GM18909 (cell line): ENCODE measurements around the gene SMAD9.

Source experiments
- ATAC-seq: cut with Tn5 transposase; IDR thresholded peaks from one replicate; pipeline ENCODE4 v1.9.1; 2021; ENCODE audit warnings: mild to moderate bottlenecking; ENCODE audit not compliant: unreplicated experiment, poor library complexity

Gene SMAD9

GRCh38 chr13:36870050-36870692, 49.9 kb downstream of the SMAD9 start:
- ATAC-seq, result no peak

- ATAC-seq, result no peak
These were observed 53.8 kb downstream of the SMAD9 start for GRCh38 chr13:36866232-36866631.

DNA sequence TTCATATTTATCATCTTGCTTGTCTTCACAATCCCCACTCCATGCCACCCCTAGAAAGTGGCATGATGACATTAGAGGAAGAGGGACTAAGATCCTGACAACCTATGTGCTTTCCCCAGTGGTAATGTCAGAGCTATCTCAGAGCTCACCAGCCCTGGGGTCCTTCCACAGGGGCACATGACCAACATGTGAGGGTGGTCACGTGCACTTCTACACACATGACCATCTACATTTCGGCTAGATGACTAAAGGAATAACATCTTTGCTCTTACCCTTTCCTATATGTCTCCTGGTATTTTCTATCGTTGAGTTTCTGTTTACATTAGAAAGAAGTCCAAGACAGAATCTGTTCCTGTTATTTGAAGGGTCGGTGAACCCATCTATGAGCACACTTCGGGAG, 54.8 kb downstream of the SMAD9 start:
- no peak for ATAC-seq

- no peak for ATAC-seq
These were observed 57.3 kb downstream of the SMAD9 start for GRCh38 chr13:36862722-36863121.

DNA sequence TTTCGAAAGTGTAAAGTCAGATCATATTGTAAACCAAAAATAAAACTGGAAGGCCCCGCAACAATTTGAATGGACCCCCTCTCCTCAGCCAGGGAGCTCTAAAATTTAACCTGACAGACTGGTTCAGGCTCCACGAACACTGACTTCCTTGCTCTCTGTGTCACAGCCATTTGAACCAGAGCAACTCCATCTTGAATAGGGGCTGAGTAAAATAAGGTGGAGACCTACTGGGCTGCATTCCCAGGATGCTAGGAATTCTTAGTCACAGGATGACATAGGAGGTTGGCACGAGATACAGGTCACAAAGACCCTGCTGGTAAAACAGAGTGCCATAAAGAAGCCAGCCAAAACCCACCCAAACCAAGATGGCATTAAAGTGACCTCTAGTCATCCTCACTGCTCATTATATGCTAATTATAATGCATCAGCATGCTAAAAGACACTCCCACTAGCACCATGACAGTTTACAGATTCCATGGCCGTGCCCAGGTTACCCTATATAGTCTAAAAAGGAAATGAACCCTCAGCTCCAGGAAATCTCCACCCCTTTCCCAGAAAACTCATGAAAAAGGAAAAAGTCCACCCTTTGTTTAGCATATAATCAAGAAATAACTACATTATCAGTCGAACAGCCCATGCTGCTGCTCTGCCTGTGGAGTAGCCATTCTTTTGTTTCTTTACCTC, 57.9 kb downstream of the SMAD9 start:
- no peak for ATAC-seq

DNA sequence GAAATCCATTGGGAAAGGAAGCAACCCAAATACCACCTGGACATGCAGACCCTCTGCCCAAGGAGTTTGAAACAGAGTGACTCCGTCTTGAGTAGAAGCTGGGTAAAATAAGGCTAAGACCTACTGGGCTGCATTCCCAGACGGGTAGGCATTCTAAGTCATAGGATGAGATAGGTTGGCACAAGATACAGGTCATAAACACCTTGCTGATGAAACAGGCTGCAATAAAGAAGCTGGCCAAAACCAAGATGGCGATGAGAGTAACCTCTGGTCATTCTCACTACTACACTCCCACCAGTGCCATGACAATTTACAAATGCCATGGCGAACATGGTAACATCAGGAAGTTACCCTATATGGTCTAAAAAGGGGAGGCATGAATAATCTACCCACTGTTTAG, 60.8 kb downstream of the SMAD9 start:
- ATAC-seq, result no peak

- peak; percentile 76 for ATAC-seq
These were observed 61.7 kb downstream of the SMAD9 start for GRCh38 chr13:36858290-36858689.

DNA sequence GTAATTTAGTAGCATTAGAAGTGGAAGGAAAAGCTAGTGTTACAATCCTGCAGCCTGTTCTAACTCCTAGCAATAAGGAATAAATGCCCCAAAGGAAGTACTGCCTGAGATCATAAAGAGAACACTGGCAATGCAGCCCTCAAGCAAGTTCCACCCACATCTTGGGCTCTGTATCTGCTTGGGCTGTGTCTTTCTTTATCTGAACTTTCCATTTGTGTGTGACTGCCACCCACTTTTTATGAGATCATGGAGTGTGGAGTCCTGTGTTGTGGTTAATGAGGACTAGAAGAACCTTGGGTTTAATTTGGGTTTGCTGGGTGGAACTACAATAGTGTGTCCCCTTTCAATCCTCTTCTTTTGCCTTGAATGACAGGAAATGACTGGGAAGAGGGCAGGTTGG, 62.8 kb downstream of the SMAD9 start:
- ATAC-seq, result no peak

GRCh38 chr13:36850790-36851438, 69.1 kb downstream of the SMAD9 start:
- no peak for ATAC-seq

DNA sequence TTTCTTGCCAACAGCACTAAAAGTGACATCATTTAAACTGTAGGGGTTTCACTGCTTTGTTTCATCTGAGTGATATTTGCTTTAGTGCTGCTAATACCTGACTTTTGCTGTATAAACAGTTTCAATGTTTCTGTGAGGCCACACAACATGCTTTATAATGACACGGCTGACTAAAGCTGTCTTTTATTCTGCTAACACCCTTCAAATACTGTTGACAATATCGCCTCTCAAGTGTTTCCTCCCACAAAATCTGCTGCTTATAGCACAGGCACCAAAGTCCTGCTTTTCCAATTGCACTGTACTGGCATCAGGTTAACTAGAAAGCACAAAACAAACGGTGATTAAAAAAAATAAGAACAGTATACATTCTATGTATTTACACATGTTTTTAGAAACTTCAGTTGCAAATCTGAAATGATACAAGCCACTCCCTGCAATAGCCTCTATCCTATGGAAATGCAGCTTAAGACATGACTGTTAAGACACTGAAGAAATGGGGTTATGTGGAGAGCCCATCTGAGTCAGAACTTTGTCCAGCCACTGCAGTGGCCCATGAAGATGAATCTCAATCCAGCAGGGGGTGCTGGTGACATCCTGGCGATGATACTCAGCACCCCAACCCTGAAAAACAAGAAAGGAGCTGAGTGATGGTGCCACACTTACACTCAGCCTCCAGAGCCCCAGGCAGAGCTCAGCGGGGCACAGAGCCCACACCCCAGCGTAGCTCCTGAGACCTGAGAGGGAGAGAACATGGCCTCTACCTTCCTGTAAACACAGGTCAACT, 71.6 kb downstream of the SMAD9 start:
- peak; percentile 62 for ATAC-seq

DNA sequence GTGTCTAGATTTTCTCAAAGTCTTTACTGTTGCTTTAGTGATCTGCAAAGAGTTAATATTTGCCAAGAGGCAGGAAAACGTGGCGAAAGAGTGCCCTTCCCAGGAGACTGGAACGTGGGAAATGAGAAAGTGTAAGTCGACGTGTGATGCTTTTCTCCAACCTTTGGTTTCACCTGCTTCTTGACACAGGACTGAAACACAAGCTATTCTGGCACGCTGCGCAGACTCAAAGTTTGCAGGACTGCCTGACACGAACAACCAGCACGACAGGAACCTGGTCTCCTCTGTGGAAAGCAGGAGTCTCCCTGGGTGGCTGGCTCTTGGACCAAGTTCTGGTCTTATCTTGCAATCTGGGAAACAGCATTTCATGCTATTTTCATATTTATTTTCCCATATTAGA, 72.4 kb downstream of the SMAD9 start:
- ATAC-seq, result no peak

- ATAC-seq, result no peak
These were observed 78.6 kb downstream of the SMAD9 start for GRCh38 chr13:36841391-36841790.

- ATAC-seq, result no peak
These were observed 79.3 kb downstream of the SMAD9 start for GRCh38 chr13:36840718-36841250.

DNA sequence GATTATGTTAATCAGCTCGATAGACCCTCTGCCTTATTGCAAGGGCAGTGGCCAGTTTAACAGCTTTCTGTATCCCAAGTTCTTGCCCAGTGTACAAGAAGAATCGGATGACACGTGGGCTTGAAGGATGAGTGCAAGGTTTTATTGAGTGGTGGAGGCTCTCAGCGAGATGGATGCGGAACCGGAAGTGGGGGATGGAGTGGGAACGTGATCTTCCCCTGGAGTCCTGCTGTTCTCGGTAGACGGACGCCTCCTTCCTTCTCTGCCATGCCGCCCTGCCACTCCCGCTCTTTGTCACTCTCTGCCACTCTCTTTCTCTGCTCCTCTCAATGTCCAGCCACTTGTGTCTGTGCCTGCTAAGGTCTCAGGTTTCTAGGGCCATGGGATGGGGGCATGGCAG, 80.1 kb downstream of the SMAD9 start:
- no peak for ATAC-seq

DNA sequence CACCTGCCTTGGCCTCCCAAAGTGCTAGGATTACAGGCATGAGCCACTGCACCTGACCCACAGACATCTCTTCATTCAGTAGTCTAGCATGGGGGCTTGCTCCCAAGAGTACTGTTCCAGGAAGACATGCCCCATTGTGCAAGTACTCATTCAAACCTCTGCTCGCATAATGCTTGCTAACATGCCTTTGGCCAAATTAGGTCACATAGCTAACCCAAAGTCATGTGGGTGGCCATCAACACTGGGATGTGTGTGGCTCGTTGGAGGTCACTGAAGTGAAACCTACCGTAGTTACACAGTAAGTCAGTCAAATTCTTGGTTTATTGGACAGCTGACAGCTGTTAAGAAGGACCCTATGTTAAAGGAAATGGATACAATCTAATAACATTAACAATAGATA, 80.8 kb downstream of the SMAD9 start:
- ATAC-seq, result no peak

DNA sequence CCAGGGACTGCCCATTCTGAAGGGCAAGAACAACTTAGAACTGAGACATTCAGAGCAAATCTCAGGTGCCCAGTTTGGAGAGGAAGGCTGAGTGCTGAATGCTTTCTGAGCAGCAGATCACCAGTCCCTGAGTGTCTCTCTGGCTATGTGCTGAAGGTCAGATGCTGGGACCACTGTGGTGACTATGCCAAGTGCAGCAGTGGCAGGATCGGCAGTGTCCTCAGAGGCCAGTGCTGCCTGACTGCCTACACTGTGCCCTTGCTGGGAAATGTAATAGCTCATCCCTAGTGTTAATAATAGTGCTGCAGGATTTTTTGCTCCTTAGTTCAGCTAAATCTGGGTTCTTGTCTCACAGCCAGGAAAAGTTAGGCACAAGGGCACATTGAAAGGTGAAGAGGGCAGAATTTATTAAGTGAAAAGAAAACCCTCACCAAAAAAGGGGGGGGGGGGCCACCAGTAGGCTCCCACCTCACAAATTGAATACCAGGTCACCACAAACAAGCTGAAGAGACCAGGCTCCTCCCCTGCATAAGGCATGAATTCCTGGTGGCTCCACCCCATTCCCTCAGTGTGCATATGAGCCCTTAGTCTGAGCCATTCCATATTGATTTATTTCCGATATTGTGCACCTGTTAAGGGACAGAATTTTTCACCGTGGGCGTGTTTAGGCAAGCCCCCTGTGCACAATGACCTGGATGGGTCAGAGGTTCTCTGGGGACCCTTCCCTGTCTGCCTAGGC, 82.5 kb downstream of the SMAD9 start:
- ATAC-seq, result no peak

GRCh38 chr13:36834299-36834698, 85.7 kb downstream of the SMAD9 start:
- no peak for ATAC-seq

DNA sequence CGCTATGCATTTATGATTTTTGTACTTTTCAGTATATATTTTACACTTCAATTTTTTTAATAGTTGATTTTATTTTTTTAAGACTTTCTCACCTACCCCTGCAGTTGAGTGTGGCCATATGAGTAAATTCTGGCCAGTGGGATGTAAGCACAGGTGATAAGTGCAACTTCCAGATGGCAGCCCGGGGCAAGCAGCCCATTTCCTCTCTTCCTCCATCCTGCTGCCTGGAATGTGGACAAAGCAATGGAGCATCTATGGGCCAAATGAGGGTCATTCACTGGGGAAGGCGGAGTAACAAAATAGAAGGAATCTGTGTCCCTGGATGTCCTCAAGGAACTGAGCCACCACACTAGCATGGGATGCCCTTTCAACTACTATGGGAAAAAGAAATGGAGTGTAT, 88.7 kb downstream of the SMAD9 start:
- no peak for ATAC-seq

GRCh38 chr13:36829753-36830152, 90.3 kb downstream of the SMAD9 start:
- no peak for ATAC-seq

DNA sequence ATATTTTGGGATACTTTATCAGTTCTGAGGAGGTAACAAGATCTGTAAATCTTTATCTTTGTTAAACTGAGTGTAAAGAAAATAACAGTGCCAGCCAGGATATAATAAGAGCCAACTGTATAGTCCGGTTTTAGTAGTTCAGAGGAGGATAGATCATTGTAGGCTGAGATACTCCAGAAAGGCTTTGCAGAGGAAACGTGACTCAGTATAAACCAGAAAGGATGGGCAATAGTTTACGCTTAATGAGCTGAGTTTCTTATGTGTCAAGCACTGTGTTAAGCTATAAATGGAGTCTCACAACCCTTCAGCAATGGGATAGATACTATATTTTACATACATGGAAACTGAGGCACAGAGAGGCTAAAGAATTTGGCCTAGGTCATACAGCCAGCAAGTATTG, 97.3 kb downstream of the SMAD9 start:
- ATAC-seq, result no peak
